ENCODE measurements around the gene ANO2. TPM values are rescaled to one million over a fixed set of nuclear protein-coding genes. Genes with fewer than 3 reads are reported as not detected.

The ANO2 gene
- polyA plus RNA-seq, 1 experiment = 0.09 TPM

DNA sequence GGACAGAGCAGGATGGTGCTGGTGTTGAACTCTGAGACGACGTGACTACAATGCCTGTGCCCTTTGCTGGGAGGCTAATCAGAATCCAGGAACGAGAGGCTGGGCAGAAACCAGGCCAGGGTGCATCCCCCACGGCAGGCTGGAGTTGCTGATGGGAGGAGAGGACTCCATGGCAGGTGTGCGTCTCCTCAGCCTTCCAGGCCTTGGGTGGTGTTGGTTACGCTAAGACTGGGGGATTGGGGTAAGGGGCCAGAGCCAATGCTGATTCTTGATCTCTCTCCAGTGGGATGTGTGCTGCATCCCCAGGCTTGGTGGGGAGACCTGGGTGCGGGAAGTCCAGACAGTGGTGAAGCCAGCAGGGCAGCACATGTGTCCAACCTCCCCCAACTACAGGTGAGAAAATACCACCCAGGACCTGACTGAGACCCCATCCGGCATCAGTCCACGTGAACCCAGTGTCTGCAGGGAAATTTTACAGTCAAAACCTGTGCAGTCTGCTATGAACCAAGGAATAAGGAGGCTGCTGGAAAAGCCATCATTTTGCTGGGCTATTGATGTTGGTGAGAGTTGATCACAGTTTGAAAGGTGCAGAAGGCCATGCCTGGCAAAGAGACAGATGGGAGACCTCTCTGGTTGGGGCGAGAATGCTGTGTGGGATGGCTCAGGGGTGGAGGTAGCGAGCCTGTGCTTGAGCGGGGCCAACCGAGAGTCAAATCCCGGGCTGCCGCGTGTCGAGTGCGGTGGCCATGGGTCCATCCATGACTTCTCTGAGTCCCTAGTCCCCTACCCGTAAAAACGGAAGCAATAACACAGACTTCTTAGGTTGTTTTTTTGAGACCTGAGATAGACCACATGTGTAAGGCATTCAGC lies 423.4 kb downstream of the ANO2 start:
- TF ChIP-seq, protein P1, sequence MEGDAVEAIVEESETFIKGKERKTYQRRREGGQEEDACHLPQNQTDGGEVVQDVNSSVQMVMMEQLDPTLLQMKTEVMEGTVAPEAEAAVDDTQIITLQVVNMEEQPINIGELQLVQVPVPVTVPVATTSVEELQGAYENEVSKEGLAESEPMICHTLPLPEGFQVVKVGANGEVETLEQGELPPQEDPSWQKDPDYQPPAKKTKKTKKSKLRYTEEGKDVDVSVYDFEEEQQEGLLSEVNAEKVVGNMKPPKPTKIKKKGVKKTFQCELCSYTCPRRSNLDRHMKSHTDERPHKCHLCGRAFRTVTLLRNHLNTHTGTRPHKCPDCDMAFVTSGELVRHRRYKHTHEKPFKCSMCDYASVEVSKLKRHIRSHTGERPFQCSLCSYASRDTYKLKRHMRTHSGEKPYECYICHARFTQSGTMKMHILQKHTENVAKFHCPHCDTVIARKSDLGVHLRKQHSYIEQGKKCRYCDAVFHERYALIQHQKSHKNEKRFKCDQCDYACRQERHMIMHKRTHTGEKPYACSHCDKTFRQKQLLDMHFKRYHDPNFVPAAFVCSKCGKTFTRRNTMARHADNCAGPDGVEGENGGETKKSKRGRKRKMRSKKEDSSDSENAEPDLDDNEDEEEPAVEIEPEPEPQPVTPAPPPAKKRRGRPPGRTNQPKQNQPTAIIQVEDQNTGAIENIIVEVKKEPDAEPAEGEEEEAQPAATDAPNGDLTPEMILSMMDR (IDR thresholded peaks at IDR 0.05; ENCODE audit: low read depth, low read length) = no peak
- Histone ChIP-seq H3K4me3 (ENCODE audit: low read depth, low read length) (no peak overlapping the region), H3K9me3 (ENCODE audit: control insufficient read depth, insufficient read depth, low read length) (peaks cover 3% of the 10 kb centered on the region; the same call in 1 of the 2 replicates), H3K27ac (ENCODE audit: low read depth, low read length) (no peak overlapping the region), H3K27me3 (ENCODE audit: control insufficient read depth, insufficient read depth, low read length) (no peaks in the 10 kb centered on the region)
- ChIA-PET CTCF (no interaction called here), POLR2A (no interaction called here)
- no peak for DNase-seq (ENCODE audit: low read depth, low spot score)

DNA sequence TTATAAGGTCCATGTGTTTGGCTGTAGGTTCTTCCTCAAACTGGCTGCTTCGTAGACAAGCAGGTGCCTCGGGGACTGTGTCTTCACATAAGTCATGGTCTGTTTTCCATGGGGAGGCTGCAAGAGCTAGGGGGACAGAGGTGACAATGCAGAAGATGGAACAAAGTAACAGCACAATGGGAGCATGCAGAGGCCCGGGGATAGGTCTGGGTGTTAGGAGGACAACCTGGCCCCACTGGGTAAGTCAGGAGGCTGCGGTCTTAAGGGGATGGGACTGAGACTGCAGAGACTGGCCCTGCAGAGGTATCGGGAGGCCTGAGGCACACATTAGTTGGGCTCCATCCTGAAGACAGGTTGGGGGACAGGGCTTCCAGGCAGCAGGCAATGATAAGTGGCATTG lies 424.2 kb downstream of the ANO2 start:
- peaks cover 3% of the 10 kb centered on the region; the same call in 1 of the 2 replicates for H3K9me3 ChIP-seq (ENCODE audit: control insufficient read depth, insufficient read depth, low read length)
- POLR2A ChIA-PET = interaction anchor here (0.5 kb wide), 1 partner anchor 997 kb away, joined by 3 read pairs; no protein-coding TSS in a partner anchor
- no peaks in the 10 kb centered on the region for H3K27me3 ChIP-seq (ENCODE audit: control insufficient read depth, insufficient read depth, low read length)
- TF ChIP-seq, protein P1 (IDR thresholded peaks at IDR 0.05; ENCODE audit: low read depth, low read length) = no peak
- H3K27ac ChIP-seq (ENCODE audit: low read depth, low read length) = no peak overlapping the region
- no peak for DNase-seq (ENCODE audit: low read depth, low spot score)
- H3K4me3 ChIP-seq (ENCODE audit: low read depth, low read length) = no peak overlapping the region
- CTCF ChIA-PET = no interaction called here

DNA sequence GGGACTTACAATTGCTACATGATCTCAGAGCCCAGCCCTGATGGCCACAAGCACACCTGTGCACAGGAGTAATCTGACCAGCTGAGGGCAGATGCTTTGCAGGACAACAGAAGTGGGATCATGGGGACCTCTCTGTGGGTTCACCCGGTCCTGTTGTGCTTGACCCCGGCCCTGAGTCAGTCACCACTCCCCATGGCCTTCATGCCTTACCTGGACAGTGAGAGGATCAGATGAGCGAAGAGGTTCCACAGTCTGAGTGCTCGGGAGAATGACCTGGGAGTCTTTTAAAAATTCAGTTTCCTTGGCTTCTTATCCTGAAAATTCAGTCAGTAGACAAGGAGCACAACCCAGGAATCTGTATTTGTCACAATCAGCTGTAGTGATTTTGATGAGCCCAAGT lies 425.0 kb downstream of the ANO2 start:
- H3K4me3 ChIP-seq (ENCODE audit: low read depth, low read length) = no peak overlapping the region
- no peaks in the 10 kb centered on the region for H3K27me3 ChIP-seq (ENCODE audit: control insufficient read depth, insufficient read depth, low read length)
- TF ChIP-seq, protein P1 (IDR thresholded peaks at IDR 0.05; ENCODE audit: low read depth, low read length) = no peak
- POLR2A ChIA-PET = no interaction called here
- no peak for DNase-seq (ENCODE audit: low read depth, low spot score)
- no peak overlapping the region for H3K27ac ChIP-seq (ENCODE audit: low read depth, low read length)
- no peaks in the 10 kb centered on the region for H3K9me3 ChIP-seq (ENCODE audit: control insufficient read depth, insufficient read depth, low read length)
- CTCF ChIA-PET = no interaction called here

DNA sequence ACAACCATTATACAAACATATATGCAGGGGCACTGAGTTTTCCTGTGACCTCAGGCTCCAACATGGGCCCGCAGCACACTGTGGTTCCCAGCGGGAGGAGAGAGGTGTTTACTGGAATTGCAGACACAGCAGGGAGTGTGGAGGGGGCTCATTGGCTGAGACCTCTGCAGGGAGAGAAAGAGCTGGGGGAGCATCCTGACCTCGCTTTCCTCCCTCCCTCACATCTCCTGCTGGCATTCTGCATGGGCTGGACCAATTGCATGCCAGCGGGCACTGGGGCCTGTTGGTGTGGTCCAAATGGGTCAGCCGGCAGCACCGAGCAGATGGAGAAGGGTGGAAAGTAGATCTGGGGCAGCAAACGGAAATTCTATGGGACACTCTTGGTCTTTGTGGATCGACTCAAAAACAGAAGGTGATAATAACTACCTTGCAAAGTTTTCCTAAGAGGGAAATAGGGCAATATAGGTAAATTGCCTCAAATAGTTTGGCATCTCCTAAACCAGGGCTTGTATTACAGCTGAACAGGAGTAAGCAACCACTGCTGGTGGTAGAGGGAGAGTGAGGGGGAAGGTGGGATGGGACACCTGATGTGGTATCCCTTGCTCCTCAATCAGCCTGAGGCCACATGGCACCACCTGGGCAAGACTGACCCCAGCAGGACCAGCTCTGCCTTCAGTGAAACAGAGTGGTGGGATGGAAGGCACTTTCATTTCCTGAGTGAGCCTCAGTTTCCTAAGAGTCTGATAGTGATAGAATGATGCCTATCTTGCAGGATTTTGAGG lies 426.3 kb downstream of the ANO2 start:
- Histone ChIP-seq H3K27ac (ENCODE audit: low read depth, low read length) (no peak overlapping the region), H3K4me3 (ENCODE audit: low read depth, low read length) (no peak overlapping the region), H3K27me3 (ENCODE audit: control insufficient read depth, insufficient read depth, low read length) (no peaks in the 10 kb centered on the region), H3K9me3 (ENCODE audit: control insufficient read depth, insufficient read depth, low read length) (no peaks in the 10 kb centered on the region)
- TF ChIP-seq, protein P1 (IDR thresholded peaks at IDR 0.05; ENCODE audit: low read depth, low read length) = no peak
- ChIA-PET CTCF (interaction anchor here (0.6 to 2.6 kb wide), 2 partner anchors 90 to 445 kb away, joined by 3 to 11 read pairs; no protein-coding TSS in a partner anchor), POLR2A (no interaction called here)
- DNase-seq (ENCODE audit: low read depth, low spot score) = no peak
